HepG2 (cell line): ENCODE results near the gene NRBF2. TPM values are rescaled to one million over a fixed set of nuclear protein-coding genes. Genes with fewer than 3 reads are reported as not detected.
A peak's percentile ranks its signal among the peaks of the same experiment; 100 is the strongest.

Experiments
- ATAD3A ChIP-seq: sonication (generic); formaldehyde crosslinking; IDR thresholded peaks from 2 replicates; pipeline ENCODE4 v1.4.0; 2020; ENCODE audit warnings: missing genetic modification reagents
- BORCS8-MEF2B ChIP-seq: sonication (generic); formaldehyde crosslinking; IDR thresholded peaks from 2 replicates; pipeline ENCODE4 v1.8.0; 2022; ENCODE audit warnings: mild to moderate bottlenecking, missing genetic modification reagents
- GTF3A ChIP-seq: sonication (generic); formaldehyde crosslinking; conservative IDR thresholded peaks from 2 replicates; pipeline ENCODE4 v1.4.0; 2020; ENCODE audit warnings: mild to moderate bottlenecking, missing genetic modification reagents
- ISL2 ChIP-seq: sonication (generic); formaldehyde crosslinking; IDR thresholded peaks from 2 replicates; pipeline ENCODE4 v1.5.0; 2020; ENCODE audit warnings: missing genetic modification reagents
- JDP2 ChIP-seq: sonication (generic); formaldehyde crosslinking; IDR thresholded peaks from 2 replicates; pipeline ENCODE4 v1.8.1; 2022; ENCODE audit warnings: missing genetic modification reagents, borderline replicate concordance
- MAF1 ChIP-seq: sonication (generic); formaldehyde crosslinking; IDR thresholded peaks from 2 replicates; pipeline ENCODE4 v1.5.0; 2020; ENCODE audit warnings: missing genetic modification reagents, borderline replicate concordance
- MBD4 ChIP-seq: IDR thresholded peaks from 2 replicates; pipeline ENCODE4 v1.6.1; 2012; ENCODE audit warnings: low read length, inconsistent platforms, borderline replicate concordance
- MYC ChIP-seq: sonication (generic); formaldehyde crosslinking; IDR thresholded peaks from 2 replicates; pipeline ENCODE4 v1.9.0; 2021; ENCODE audit warnings: missing genetic modification reagents, borderline replicate concordance
- RBAK ChIP-seq: sonication (generic); formaldehyde crosslinking; IDR thresholded peaks from 2 replicates; pipeline ENCODE4 v1.5.1; 2020; ENCODE audit warnings: mild to moderate bottlenecking, missing genetic modification reagents
- RBM39 ChIP-seq: fragments of 200-400 bp; formaldehyde crosslinking; IDR thresholded peaks from one replicate; pipeline ENCODE4 v1.6.1; 2018; ENCODE audit warnings: antibody characterized with exemption, mild to moderate bottlenecking, low read depth, low read length; ENCODE audit not compliant: poor library complexity, severe bottlenecking
- SAP130 ChIP-seq: IDR thresholded peaks from 2 replicates; pipeline ENCODE4 v1.6.1; 2016; ENCODE audit warnings: low read depth
- SIX4 ChIP-seq: sonication (generic); formaldehyde crosslinking; IDR thresholded peaks from 2 replicates; pipeline ENCODE4 v1.4.0; 2020; ENCODE audit warnings: missing genetic modification reagents
- TRIM22 ChIP-seq: fragments of 450-650 bp; IDR thresholded peaks from 2 replicates; pipeline ENCODE4 v1.6.1; 2017
- ZBTB38 ChIP-seq: sonication (generic); formaldehyde crosslinking; IDR thresholded peaks from 2 replicates; pipeline ENCODE4 v1.5.1; 2020; ENCODE audit warnings: mild to moderate bottlenecking, missing genetic modification reagents
- ZMYM4 ChIP-seq: sonication (generic); formaldehyde crosslinking; IDR thresholded peaks from 2 replicates; pipeline ENCODE4 v1.8.1; 2023; ENCODE audit warnings: mild to moderate bottlenecking, missing genetic modification reagents
- ZNF331 ChIP-seq: sonication (generic); formaldehyde crosslinking; IDR thresholded peaks from 2 replicates; pipeline ENCODE4 v1.4.0; 2020; ENCODE audit warnings: missing genetic modification reagents
- ZNF552 ChIP-seq: sonication (generic); formaldehyde crosslinking; IDR thresholded peaks from 2 replicates; pipeline ENCODE4 v1.9.0; 2022; ENCODE audit warnings: missing genetic modification reagents, mild to moderate bottlenecking, borderline replicate concordance
- ZNF652 ChIP-seq: IDR thresholded peaks from 2 replicates; pipeline ENCODE4 v1.6.1; 2016; ENCODE audit warnings: low read depth, borderline replicate concordance
- ZNF737 ChIP-seq: sonication (generic); formaldehyde crosslinking; IDR thresholded peaks from 2 replicates; pipeline ENCODE4 v1.5.0; 2020; ENCODE audit warnings: missing genetic modification reagents, mild to moderate bottlenecking, borderline replicate concordance
- polyA plus RNA-seq, 8 experiments: library from polyadenylated mRNA; depleted of rRNA in 3 of 8; stranded (reverse) in 7 of 8; unstranded in 1 of 8; fragments of >200 nt; fragmentation: Illumina TruSeq in 4 of 8; extraction: Trizol in 4 of 8; gene quantifications; 2 replicates each; pipeline versions ENCODE4 v1.2.1 to v1.2.3, GENCODE V29; 2011 to 2016; ENCODE audit warnings: low read depth in 4 of 8, missing spikeins in 1 of 8, mixed read lengths in 1 of 8; ENCODE audit not compliant: insufficient read depth in 1 of 8
- total RNA-seq, 5 experiments: library from RNA; depleted of rRNA; stranded (reverse); fragments of >200 nt; fragmentation: Illumina TruSeq; extraction: Trizol; gene quantifications; 2 replicates each; pipeline ENCODE4 v1.2.3, GENCODE V29; 2016; ENCODE audit warnings: low read depth in 1 of 5
- TF ChIP-seq, protein P1 (sequence below): sonication (generic); formaldehyde crosslinking; IDR thresholded peaks from 2 replicates; pipeline ENCODE4 v1.5.0; 2020; ENCODE audit warnings: missing genetic modification reagents
- TF ChIP-seq, protein P2 (sequence below): sonication (generic); formaldehyde crosslinking; IDR thresholded peaks from 2 replicates; pipeline ENCODE4 v1.5.0; 2020; ENCODE audit warnings: mild to moderate bottlenecking, missing genetic modification reagents, borderline replicate concordance

NRBF2 gene
- total and polyA plus RNA-seq, 2 of the 13 experiments (the other 11 are each of a cell fraction or from before 2014, with no cell fraction given) = 20.0 to 28.4 TPM

DNA sequence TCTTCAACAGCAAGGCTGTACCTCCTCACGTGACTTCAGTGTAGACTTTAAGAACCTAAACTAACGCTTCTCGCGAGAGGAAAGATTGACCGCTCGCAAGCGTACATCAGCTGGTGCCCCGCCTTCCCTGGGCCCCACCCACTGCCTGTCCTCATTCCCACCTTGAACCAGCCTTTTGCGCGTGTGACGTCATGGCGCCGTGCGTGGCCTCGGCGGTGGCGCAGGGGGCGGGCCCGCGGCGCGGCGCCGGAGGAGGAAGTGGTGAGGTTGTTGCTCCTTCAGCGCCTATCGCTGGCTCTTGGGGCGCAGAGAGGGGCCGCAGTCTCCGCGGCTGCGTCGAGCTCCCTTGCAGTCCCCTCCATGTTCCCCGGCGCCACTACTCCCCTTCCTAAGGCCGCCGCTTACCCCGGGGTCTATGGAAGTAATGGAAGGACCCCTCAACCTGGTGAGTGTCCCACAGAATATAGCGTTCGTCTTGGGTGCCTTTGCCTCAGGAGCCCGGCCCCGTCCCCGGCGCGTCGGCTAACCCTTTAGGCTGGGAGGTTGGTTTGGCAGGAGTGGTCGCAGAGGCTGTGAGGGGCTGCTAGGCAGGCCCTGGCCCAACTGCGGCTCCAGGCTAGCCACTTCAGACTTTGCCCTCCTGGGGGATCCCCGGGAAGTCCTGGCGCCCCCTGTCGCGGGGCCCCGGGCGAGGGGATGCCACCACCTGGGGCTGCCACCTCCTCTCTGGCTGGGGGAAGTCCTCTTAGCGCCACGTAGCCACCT is at the start of gene NRBF2 (continued):
- TF ChIP-seq, protein P1, sequence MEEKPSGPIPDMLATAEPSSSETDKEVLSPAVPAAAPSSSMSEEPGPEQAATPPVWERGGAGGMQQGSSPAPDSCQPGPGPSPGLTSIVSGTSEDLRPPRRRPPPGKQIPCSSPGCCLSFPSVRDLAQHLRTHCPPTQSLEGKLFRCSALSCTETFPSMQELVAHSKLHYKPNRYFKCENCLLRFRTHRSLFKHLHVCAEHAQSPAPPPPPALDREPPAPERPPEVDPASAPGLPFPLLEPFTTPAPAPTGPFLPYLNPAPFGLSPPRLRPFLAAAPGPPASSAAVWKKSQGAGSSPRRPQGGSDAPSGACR (CRISPR knock-in tag) = peak; percentile 83; the same call in 1 of the 2 replicates
- TF ChIP-seq MYC (CRISPR knock-in tag) (peak; percentile 57; the same call in 1 of the 2 replicates), BORCS8-MEF2B (peak; percentile 89), ZNF331 (CRISPR knock-in tag) (peak; percentile 50; the same call in 1 of the 2 replicates), ZMYM4 (CRISPR knock-in tag) (peak; percentile 100), ISL2 (CRISPR knock-in tag) (peak; percentile 27), ZBTB38 (CRISPR knock-in tag) (peak; percentile 16; the same call in 1 of the 2 replicates), ZNF652 (CRISPR knock-in tag) (no peak), SIX4 (CRISPR knock-in tag) (no peak), RBM39 (peak; percentile 86), TRIM22 (no peak), ZNF737 (CRISPR knock-in tag) (0 out of 2 replicates have a peak, but pooled peaks have one; percentile 55), MAF1 (CRISPR knock-in tag) (peak; percentile 60; the same call in 1 of the 2 replicates), SAP130 (CRISPR knock-in tag) (peak; percentile 90), ZNF552 (CRISPR knock-in tag) (no peak; the same call in 1 of the 2 replicates), JDP2 (no peak), RBAK (CRISPR knock-in tag) (no peak), ATAD3A (CRISPR knock-in tag) (no peak), GTF3A (CRISPR knock-in tag) (no peak), MBD4 (no peak)
- TF ChIP-seq, protein P2, sequence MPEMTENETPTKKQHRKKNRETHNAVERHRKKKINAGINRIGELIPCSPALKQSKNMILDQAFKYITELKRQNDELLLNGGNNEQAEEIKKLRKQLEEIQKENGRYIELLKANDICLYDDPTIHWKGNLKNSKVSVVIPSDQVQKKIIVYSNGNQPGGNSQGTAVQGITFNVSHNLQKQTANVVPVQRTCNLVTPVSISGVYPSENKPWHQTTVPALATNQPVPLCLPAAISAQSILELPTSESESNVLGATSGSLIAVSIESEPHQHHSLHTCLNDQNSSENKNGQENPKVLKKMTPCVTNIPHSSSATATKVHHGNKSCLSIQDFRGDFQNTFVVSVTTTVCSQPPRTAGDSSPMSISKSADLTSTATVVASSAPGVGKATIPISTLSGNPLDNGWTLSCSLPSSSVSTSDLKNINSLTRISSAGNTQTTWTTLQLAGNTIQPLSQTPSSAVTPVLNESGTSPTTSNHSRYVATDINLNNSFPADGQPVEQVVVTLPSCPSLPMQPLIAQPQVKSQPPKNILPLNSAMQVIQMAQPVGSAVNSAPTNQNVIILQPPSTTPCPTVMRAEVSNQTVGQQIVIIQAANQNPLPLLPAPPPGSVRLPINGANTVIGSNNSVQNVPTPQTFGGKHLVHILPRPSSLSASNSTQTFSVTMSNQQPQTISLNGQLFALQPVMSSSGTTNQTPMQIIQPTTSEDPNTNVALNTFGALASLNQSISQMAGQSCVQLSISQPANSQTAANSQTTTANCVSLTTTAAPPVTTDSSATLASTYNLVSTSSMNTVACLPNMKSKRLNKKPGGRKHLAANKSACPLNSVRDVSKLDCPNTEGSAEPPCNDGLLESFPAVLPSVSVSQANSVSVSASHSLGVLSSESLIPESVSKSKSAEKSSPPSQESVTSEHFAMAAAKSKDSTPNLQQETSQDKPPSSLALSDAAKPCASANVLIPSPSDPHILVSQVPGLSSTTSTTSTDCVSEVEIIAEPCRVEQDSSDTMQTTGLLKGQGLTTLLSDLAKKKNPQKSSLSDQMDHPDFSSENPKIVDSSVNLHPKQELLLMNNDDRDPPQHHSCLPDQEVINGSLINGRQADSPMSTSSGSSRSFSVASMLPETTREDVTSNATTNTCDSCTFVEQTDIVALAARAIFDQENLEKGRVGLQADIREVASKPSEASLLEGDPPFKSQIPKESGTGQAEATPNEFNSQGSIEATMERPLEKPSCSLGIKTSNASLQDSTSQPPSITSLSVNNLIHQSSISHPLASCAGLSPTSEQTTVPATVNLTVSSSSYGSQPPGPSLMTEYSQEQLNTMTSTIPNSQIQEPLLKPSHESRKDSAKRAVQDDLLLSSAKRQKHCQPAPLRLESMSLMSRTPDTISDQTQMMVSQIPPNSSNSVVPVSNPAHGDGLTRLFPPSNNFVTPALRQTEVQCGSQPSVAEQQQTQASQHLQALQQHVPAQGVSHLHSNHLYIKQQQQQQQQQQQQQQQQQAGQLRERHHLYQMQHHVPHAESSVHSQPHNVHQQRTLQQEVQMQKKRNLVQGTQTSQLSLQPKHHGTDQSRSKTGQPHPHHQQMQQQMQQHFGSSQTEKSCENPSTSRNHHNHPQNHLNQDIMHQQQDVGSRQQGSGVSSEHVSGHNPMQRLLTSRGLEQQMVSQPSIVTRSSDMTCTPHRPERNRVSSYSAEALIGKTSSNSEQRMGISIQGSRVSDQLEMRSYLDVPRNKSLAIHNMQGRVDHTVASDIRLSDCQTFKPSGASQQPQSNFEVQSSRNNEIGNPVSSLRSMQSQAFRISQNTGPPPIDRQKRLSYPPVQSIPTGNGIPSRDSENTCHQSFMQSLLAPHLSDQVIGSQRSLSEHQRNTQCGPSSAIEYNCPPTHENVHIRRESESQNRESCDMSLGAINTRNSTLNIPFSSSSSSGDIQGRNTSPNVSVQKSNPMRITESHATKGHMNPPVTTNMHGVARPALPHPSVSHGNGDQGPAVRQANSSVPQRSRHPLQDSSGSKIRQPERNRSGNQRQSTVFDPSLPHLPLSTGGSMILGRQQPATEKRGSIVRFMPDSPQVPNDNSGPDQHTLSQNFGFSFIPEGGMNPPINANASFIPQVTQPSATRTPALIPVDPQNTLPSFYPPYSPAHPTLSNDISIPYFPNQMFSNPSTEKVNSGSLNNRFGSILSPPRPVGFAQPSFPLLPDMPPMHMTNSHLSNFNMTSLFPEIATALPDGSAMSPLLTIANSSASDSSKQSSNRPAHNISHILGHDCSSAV (CRISPR knock-in tag) = no peak
